ENCODE measurements around the gene MBNL1. TPM values are rescaled to one million over a fixed set of nuclear protein-coding genes. Genes with fewer than 3 reads are reported as not detected.

Gene MBNL1
- total and polyA plus RNA-seq, 2 of the 4 experiments (the other 2 are of a cell fraction) = 127 to 664 TPM

- BruUV-seq (replicated peaks) = no TSS peak
Measured at GRCh38 chr3:152296971-152297370, 28.2 kb downstream of the MBNL1 start.

More at GRCh38 chr3:152296971-152297370, 28.2 kb downstream of the MBNL1 start:
- no peak overlapping the region for H3K23ac ChIP-seq (ENCODE audit: low read depth, low read length)
- H3K4ac ChIP-seq (ENCODE audit: low read depth, low read length) = no peak overlapping the region
- no peak overlapping the region for H3K18ac ChIP-seq (ENCODE audit: low read depth, low read length)
- H4K8ac ChIP-seq (ENCODE audit: low read depth in 2 of 2, low read length in 2 of 2) = no peak overlapping the region
- H3K56ac ChIP-seq (ENCODE audit: extremely low read depth, insufficient read depth, low read length) = no peak overlapping the region
- H3K9me3 ChIP-seq (ENCODE audit: control insufficient read depth, insufficient read depth, low read length) = no peaks in the 10 kb centered on the region
- peaks cover 16% of the 10 kb centered on the region for H3K9me1 ChIP-seq (ENCODE audit: insufficient read depth, low read length)
- no peak overlapping the region for H2BK20ac ChIP-seq (ENCODE audit: low read depth, low read length)
- WGBS, 2 experiments (ENCODE audit: extremely low coverage in 2 of 2, insufficient read length in 1 of 2) = 89% methylated on average over 1 of the region's 1 CpG; no CpG with 5 or more reads in 1 of the 2 experiments
- H3K4me3 ChIP-seq (ENCODE audit: insufficient read depth, low read depth, low read length) = no peak overlapping the region
- ATAC-seq (ENCODE audit: low read depth) (no peak), DNase-seq (no peak)
- no peak overlapping the region for H2AK5ac ChIP-seq (ENCODE audit: low read depth, low read length)
- ChIA-PET POLR2A (ENCODE audit: unreplicated experiment) (no interaction called here), CTCF (interaction anchor here (0.6 kb wide), 2 partner anchors 11 to 25 kb away, joined by 3 to 5 read pairs; no protein-coding TSS in a partner anchor)
- no peak overlapping the region for H3K4me2 ChIP-seq (ENCODE audit: low read depth, low read length)
- no peak overlapping the region for H2BK15ac ChIP-seq (ENCODE audit: low read depth, low read length)
- H3K79me1 ChIP-seq (ENCODE audit: low read depth in 1 of 2, low read length in 2 of 2) = peaks cover 2 to 60% of the 10 kb centered on the region in 2 experiments; a peak in 2 of 4 replicates
- dilution Hi-C loops (cut with HindIII; ENCODE audit: low sequenced_read_pairs, unreplicated experiment) = no loop called here
- H2BK5ac ChIP-seq (ENCODE audit: low read depth, low read length, poor library complexity, severe bottlenecking) = no peak overlapping the region
- peaks cover 3% of the 10 kb centered on the region for H3K36me3 ChIP-seq (ENCODE audit: control insufficient read depth, insufficient read depth, low read length)
- no peak overlapping the region for H3K27ac ChIP-seq (ENCODE audit: insufficient read depth, low read length)
- no peak for TF ChIP-seq RFX5 (IDR thresholded peaks at IDR 0.05; ENCODE audit: low read depth, low read length)
- TF ChIP-seq RAD21 (IDR thresholded peaks at IDR 0.05; ENCODE audit: low read length) = no peak
- no peak for TF ChIP-seq ELK1 (IDR thresholded peaks at IDR 0.05; ENCODE audit: borderline replicate concordance, low read depth, low read length)
- TF ChIP-seq CEBPB (IDR thresholded peaks at IDR 0.05; ENCODE audit: low read depth, low read length) = no peak
- TF ChIP-seq FOS (IDR thresholded peaks at IDR 0.05; ENCODE audit: low read depth, low read length) = no peak
- TF ChIP-seq MAFK (IDR thresholded peaks at IDR 0.05; ENCODE audit: low read depth, low read length) = no peak
- no peak for TF ChIP-seq POLR2A (IDR thresholded peaks at IDR 0.05; ENCODE audit: low read depth, low read length)
- no peak for TF ChIP-seq MAZ (IDR thresholded peaks at IDR 0.05; ENCODE audit: borderline replicate concordance, low read depth, low read length)
- TF ChIP-seq BHLHE40 (IDR thresholded peaks at IDR 0.05; ENCODE audit: low read depth, low read length) = no peak
- no peak for TF ChIP-seq NFE2L2 (IDR thresholded peaks at IDR 0.05; ENCODE audit: low read depth, low read length)
- TF ChIP-seq RCOR1 (IDR thresholded peaks at IDR 0.05; ENCODE audit: insufficient replicate concordance, low read length) = no peak
- TF ChIP-seq CTCF (conservative IDR thresholded peaks at IDR 0.05; ENCODE audit: low read depth, low read length) = no peak
- TF ChIP-seq SMC3 (IDR thresholded peaks at IDR 0.05; ENCODE audit: low read depth, low read length) = no peak
- TF ChIP-seq CHD1 (IDR thresholded peaks at IDR 0.05; ENCODE audit: low read depth, low read length) = no peak
- TF ChIP-seq MXI1 (IDR thresholded peaks at IDR 0.05; ENCODE audit: borderline replicate concordance, low read depth, low read length) = no peak
- TF ChIP-seq USF2 (IDR thresholded peaks at IDR 0.05; ENCODE audit: low read depth, low read length) = no peak
- no peak overlapping the region for H2AK9ac ChIP-seq (replicated peaks; ENCODE audit: low read depth, low read length, poor library complexity)
- H4K91ac ChIP-seq (ENCODE audit: insufficient read depth, low read depth, low read length) = no peak overlapping the region
- H2AFZ ChIP-seq (replicated peaks; ENCODE audit: low read length, poor library complexity) = no peak overlapping the region
- no peak overlapping the region for H3K9ac ChIP-seq (ENCODE audit: low read depth, low read length)
- H3K27me3 ChIP-seq (ENCODE audit: control insufficient read depth, insufficient read depth, low read length) = no peaks in the 10 kb centered on the region
- peaks cover 15% of the 10 kb centered on the region for H3K4me1 ChIP-seq (ENCODE audit: control insufficient read depth, insufficient read depth, low read length)
- H4K20me1 ChIP-seq (ENCODE audit: insufficient read depth, low read length) = peaks cover 63% of the 10 kb centered on the region
- in situ Hi-C loops (cut with MboI; ENCODE audit: low sequenced_read_pairs) = no loop called here
- no peak overlapping the region for H2BK120ac ChIP-seq (ENCODE audit: low read depth, low read length)
- H4K5ac ChIP-seq (ENCODE audit: low read depth, low read length) = no peak overlapping the region
- intact Hi-C loops (cut with micrococcal nuclease) = no loop called here
- no peak overlapping the region for H3K14ac ChIP-seq (replicated peaks; ENCODE audit: low read depth, low read length)
